MM.1S (cell line): ENCODE results near the gene ENPP4.

ENCODE experiments used
- DNase-seq: peaks from one replicate; pipeline ENCODE4 v3.0.0-alpha.2; 2015
- H2AFZ ChIP-seq: fragments of 300-600 bp; sonication (generic); 2 replicates; pipeline ENCODE4 v1.6.0; 2016; ENCODE audit warnings: antibody characterized with exemption, low read length
- H3F3A ChIP-seq: fragments of 300-600 bp; sonication (generic); 2 replicates; pipeline ENCODE4 v1.6.1; 2016; ENCODE audit warnings: mild to moderate bottlenecking, antibody characterized with exemption, low read length, moderate library complexity, mixed read lengths; ENCODE audit not compliant: insufficient read depth
- H3K27ac ChIP-seq: fragments of 300-600 bp; sonication (generic); 2 replicates; pipeline ENCODE4 v1.5.1; 2016; ENCODE audit warnings: mild to moderate bottlenecking, low read length
- H3K27me3 ChIP-seq: fragments of 300-600 bp; sonication (generic); replicated peaks from 2 replicates; pipeline ENCODE4 v1.6.0; 2016; ENCODE audit warnings: low read length; ENCODE audit not compliant: insufficient read depth
- H3K36me3 ChIP-seq: fragments of 300-600 bp; sonication (generic); replicated peaks from 2 replicates; pipeline ENCODE4 v1.6.1; 2016; ENCODE audit warnings: mild to moderate bottlenecking, low read length, mixed read lengths; ENCODE audit not compliant: insufficient read depth
- H3K4me1 ChIP-seq: fragments of 300-600 bp; sonication (generic); 2 replicates; pipeline ENCODE4 v1.6.1; 2016; ENCODE audit warnings: low read length, mixed read lengths
- H3K4me2 ChIP-seq: fragments of 300-600 bp; sonication (generic); 2 replicates; pipeline ENCODE4 v1.6.0; 2016; ENCODE audit warnings: low read depth, low read length
- H3K4me3 ChIP-seq: fragments of 300-600 bp; sonication (generic); 2 replicates; pipeline ENCODE4 v1.5.1; 2016; ENCODE audit warnings: low read length, mixed read lengths
- H3K79me2 ChIP-seq: fragments of 300-600 bp; sonication (generic); 2 replicates; pipeline ENCODE4 v1.6.1; 2016; ENCODE audit warnings: mixed run types, low read length, mixed read lengths
- H3K9ac ChIP-seq: fragments of 300-600 bp; sonication (generic); 2 replicates; pipeline ENCODE4 v1.6.1; 2016; ENCODE audit warnings: low read length, mixed read lengths
- H3K9me2 ChIP-seq: fragments of 300-600 bp; sonication (generic); replicated peaks from 2 replicates; pipeline ENCODE4 v1.6.1; 2016; ENCODE audit warnings: mild to moderate bottlenecking, low read length, mixed read lengths; ENCODE audit not compliant: insufficient read depth
- H3K9me3 ChIP-seq: fragments of 300-600 bp; sonication (generic); replicated peaks from 2 replicates; pipeline ENCODE4 v1.6.1; 2016; ENCODE audit warnings: mild to moderate bottlenecking, low read length, mixed read lengths; ENCODE audit not compliant: insufficient read depth
- H4K20me1 ChIP-seq: fragments of 300-600 bp; sonication (generic); 2 replicates; pipeline ENCODE4 v1.6.1; 2016; ENCODE audit warnings: mild to moderate bottlenecking, low read length, moderate library complexity, mixed read lengths; ENCODE audit not compliant: insufficient read depth
- EZH2 ChIP-seq: fragments of 300-600 bp; sonication (generic); optimal IDR thresholded peaks from 2 replicates; pipeline ENCODE3; 2017; ENCODE audit warnings: low read depth, mild to moderate bottlenecking, antibody characterized with exemption, low read length, mixed read lengths
- EZH2phosphoT487 ChIP-seq: fragments of 300-600 bp; sonication (generic); IDR thresholded peaks from 2 replicates; pipeline ENCODE4 v1.6.1; 2018; ENCODE audit warnings: antibody characterized with exemption, low read length
- TF ChIP-seq, protein P1 (sequence below): fragments of 300-600 bp; sonication (generic); IDR thresholded peaks from 2 replicates; pipeline ENCODE4 v1.5.1; 2016; ENCODE audit warnings: antibody characterized with exemption, low read length, mixed read lengths

Gene ENPP4

DNA sequence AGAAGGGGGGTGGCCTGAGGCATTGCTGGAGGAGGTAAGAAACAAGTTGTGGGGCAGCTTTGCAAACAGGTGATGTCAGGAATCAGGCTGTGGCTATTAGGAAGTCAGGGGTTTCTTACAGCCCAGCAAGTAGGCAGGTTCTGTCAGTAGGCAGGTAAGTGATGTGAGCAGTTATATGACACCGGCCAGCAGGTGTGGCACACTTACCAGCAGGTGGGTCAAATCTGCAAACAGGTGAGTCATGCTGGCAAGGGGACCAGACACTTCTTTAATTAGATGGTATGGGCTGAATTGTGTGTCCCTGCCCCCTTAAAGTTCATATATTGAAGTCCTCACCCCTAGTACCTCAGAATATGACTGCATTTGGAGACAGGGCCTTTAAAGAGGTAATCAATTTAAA is 16.4 kb upstream of the ENPP4 start:
- Histone ChIP-seq H3K36me3 (no peaks in the 10 kb centered on the region), H3K27ac (no peak overlapping the region), H3K4me1 (no peaks in the 10 kb centered on the region), H3K27me3 (no peaks in the 10 kb centered on the region), H3K9me3 (no peaks in the 10 kb centered on the region), H3K9ac (no peak overlapping the region), H2AFZ (no peak overlapping the region), H3F3A (no peaks in the 10 kb centered on the region), H4K20me1 (no peaks in the 10 kb centered on the region), H3K4me2 (no peak overlapping the region), H3K79me2 (no peaks in the 10 kb centered on the region), H3K4me3 (no peak overlapping the region), H3K9me2 (no peaks in the 10 kb centered on the region)
- no peak for DNase-seq
- TF ChIP-seq EZH2phosphoT487 (no peak), EZH2 (no peak)
- TF ChIP-seq, protein P1, sequence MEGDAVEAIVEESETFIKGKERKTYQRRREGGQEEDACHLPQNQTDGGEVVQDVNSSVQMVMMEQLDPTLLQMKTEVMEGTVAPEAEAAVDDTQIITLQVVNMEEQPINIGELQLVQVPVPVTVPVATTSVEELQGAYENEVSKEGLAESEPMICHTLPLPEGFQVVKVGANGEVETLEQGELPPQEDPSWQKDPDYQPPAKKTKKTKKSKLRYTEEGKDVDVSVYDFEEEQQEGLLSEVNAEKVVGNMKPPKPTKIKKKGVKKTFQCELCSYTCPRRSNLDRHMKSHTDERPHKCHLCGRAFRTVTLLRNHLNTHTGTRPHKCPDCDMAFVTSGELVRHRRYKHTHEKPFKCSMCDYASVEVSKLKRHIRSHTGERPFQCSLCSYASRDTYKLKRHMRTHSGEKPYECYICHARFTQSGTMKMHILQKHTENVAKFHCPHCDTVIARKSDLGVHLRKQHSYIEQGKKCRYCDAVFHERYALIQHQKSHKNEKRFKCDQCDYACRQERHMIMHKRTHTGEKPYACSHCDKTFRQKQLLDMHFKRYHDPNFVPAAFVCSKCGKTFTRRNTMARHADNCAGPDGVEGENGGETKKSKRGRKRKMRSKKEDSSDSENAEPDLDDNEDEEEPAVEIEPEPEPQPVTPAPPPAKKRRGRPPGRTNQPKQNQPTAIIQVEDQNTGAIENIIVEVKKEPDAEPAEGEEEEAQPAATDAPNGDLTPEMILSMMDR, result no peak

GRCh38 chr6:46115634-46116033 is 14.2 kb upstream of the ENPP4 start:
- H3K4me2 ChIP-seq, result no peak overlapping the region
- H3K79me2 ChIP-seq, result no peaks in the 10 kb centered on the region
- H3K27me3 ChIP-seq, result no peaks in the 10 kb centered on the region
- H3K4me1 ChIP-seq, result no peaks in the 10 kb centered on the region
- no peaks in the 10 kb centered on the region for H3K9me2 ChIP-seq
- TF ChIP-seq EZH2phosphoT487, result no peak
- TF ChIP-seq, protein P1, result no peak
- H3K27ac ChIP-seq, result no peak overlapping the region
- no peak for DNase-seq
- H3K9ac ChIP-seq, result no peak overlapping the region
- H3F3A ChIP-seq, result no peaks in the 10 kb centered on the region
- no peaks in the 10 kb centered on the region for H3K36me3 ChIP-seq
- H3K9me3 ChIP-seq, result no peaks in the 10 kb centered on the region
- no peaks in the 10 kb centered on the region for H4K20me1 ChIP-seq
- no peak overlapping the region for H3K4me3 ChIP-seq
- H2AFZ ChIP-seq, result no peak overlapping the region

DNA sequence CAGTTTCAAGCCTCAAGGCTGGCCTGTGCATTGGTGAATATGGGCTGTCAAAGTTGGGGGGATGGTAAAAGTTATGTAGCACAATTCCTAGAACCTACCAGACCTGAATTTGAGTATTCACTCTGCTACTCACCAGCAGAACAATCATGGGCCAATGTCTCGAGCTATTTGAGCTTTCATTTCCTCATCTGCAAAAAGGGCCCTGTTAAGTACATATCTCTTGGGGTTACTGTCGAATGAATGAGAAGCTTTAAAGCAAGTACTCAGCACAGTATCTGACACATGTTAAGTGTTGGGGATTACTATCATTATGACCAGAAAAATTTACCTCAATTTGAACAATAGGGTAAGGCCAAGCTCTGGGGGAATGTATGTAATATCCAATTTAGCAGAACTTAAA is 13.5 kb upstream of the ENPP4 start:
- Histone ChIP-seq H3K9me3 (no peaks in the 10 kb centered on the region), H2AFZ (no peak overlapping the region), H3K4me3 (no peak overlapping the region), H3K27me3 (no peaks in the 10 kb centered on the region), H3K4me2 (no peak overlapping the region), H3K9me2 (no peaks in the 10 kb centered on the region), H3K79me2 (no peaks in the 10 kb centered on the region), H4K20me1 (no peaks in the 10 kb centered on the region), H3F3A (no peaks in the 10 kb centered on the region), H3K4me1 (no peaks in the 10 kb centered on the region), H3K27ac (no peak overlapping the region), H3K36me3 (no peaks in the 10 kb centered on the region), H3K9ac (no peak overlapping the region)
- DNase-seq, result no peak
- TF ChIP-seq EZH2 (no peak), EZH2phosphoT487 (no peak)
- TF ChIP-seq, protein P1, result no peak

GRCh38 chr6:46118157-46118556 is 11.6 kb upstream of the ENPP4 start:
- Histone ChIP-seq H4K20me1 (no peaks in the 10 kb centered on the region), H2AFZ (no peak overlapping the region), H3K4me2 (no peak overlapping the region), H3K36me3 (no peaks in the 10 kb centered on the region), H3K4me3 (no peak overlapping the region), H3F3A (no peaks in the 10 kb centered on the region), H3K9ac (no peak overlapping the region), H3K79me2 (no peaks in the 10 kb centered on the region), H3K27me3 (no peaks in the 10 kb centered on the region), H3K4me1 (no peaks in the 10 kb centered on the region), H3K27ac (no peak overlapping the region), H3K9me2 (no peaks in the 10 kb centered on the region), H3K9me3 (no peaks in the 10 kb centered on the region)
- no peak for DNase-seq
- TF ChIP-seq EZH2phosphoT487 (no peak), EZH2 (no peak)
- TF ChIP-seq, protein P1, result no peak
